GF-D8 (cell line): ENCODE results near the gene NPL.

Experiments used
- DNase-seq: peaks from one replicate; lab custom pipeline; 2025; lab: John Stamatoyannopoulos, UW

The NPL gene

GRCh38 chr1:182867861-182868260 is 78.3 kb downstream of the NPL start:
- DNase-seq: no peak

GRCh38 chr1:182869241-182869666 is 79.7 kb downstream of the NPL start:
- DNase-seq: no peak

GRCh38 chr1:182872881-182873280 is 83.3 kb downstream of the NPL start:
- DNase-seq: no peak

GRCh38 chr1:182875889-182876288 is 86.3 kb downstream of the NPL start:
- DNase-seq: no peak

GRCh38 chr1:182877331-182877730 is 87.8 kb downstream of the NPL start:
- DNase-seq: no peak

GRCh38 chr1:182877842-182878241 is 88.3 kb downstream of the NPL start:
- no peak for DNase-seq
